Measurements from ENCODE around the gene XRCC2. TPM values are rescaled to one million over a fixed set of nuclear protein-coding genes. Genes with fewer than 3 reads are reported as not detected.

Gene XRCC2
- total RNA-seq, 1 donor from 2014 or later = 16.3 TPM

DNA sequence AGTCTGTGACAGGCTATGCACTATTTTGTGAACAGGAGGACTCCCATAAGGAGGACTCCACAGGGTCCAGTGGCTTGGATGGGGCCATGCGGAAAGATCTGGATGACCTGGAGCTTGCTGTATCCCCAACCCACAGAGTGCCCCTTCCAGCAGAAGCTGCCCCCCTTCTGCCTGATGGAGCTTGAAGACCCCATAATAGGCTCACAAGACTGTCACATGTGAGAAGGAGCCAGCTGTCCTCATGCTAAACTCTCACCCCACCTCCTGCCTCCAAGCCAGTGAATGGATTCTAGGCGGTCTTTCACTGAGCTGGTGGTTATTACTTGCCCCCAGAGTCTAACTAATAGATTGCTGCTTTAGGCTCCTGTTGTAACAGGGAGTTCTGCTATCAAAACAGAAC, 79.1 kb downstream of the XRCC2 start:
- no peak for DNase-seq (ENCODE audit: extremely low spot score, unreplicated experiment)
- Mint-ChIP-seq H3K27ac (no peak overlapping the region), H3K4me3 (no peak overlapping the region), H3K36me3 (no peaks in the 10 kb centered on the region), H3K27me3 (no peaks in the 10 kb centered on the region), H3K4me1 (ENCODE audit: unreplicated experiment) (peaks cover 4% of the 10 kb centered on the region), H3K9me3 (no peaks in the 10 kb centered on the region)
- TF ChIP-seq, protein P1, sequence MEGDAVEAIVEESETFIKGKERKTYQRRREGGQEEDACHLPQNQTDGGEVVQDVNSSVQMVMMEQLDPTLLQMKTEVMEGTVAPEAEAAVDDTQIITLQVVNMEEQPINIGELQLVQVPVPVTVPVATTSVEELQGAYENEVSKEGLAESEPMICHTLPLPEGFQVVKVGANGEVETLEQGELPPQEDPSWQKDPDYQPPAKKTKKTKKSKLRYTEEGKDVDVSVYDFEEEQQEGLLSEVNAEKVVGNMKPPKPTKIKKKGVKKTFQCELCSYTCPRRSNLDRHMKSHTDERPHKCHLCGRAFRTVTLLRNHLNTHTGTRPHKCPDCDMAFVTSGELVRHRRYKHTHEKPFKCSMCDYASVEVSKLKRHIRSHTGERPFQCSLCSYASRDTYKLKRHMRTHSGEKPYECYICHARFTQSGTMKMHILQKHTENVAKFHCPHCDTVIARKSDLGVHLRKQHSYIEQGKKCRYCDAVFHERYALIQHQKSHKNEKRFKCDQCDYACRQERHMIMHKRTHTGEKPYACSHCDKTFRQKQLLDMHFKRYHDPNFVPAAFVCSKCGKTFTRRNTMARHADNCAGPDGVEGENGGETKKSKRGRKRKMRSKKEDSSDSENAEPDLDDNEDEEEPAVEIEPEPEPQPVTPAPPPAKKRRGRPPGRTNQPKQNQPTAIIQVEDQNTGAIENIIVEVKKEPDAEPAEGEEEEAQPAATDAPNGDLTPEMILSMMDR (conservative IDR thresholded peaks at IDR 0.05) = no peak

Other genes starting within 250 kb of the XRCC2 start
- gene KMT2C, start 240.1 kb downstream of the XRCC2 start, total RNA-seq (ENCODE audit: low replicate concordance) = 60.3 and 66.4 TPM in 2 replicates
- gene ACTR3B, start 83.6 kb upstream of the XRCC2 start, total RNA-seq (ENCODE audit: low replicate concordance) = 9.2 and 19.8 TPM in 2 replicates

All from type B pancreatic cell (in vitro differentiated cells).